K562 (cell line): ENCODE measurements around the gene REG4. TPM values are rescaled to one million over a fixed set of nuclear protein-coding genes. Genes with fewer than 3 reads are reported as not detected.

ENCODE experiments used
- ATAC-seq: fragments of 200-7000 bp; cut with Tn5 transposase; 3 replicates; pipeline ENCODE4 v1.9.1; 2020; ENCODE audit warnings: moderate library complexity
- BruUV-seq: library from RNA; stranded (reverse); fragments of 400-500 nt; replicated peaks from 2 replicates; lab custom pipeline; 2021; lab: Mats Ljungman, UMichigan
- CTCF ChIA-PET: fragments of 300-600 bp; formaldehyde crosslinking; extraction: SDS; loops from one replicate; lab custom pipeline; 2021; ENCODE audit warnings: low intra/inter-chr PET ratio; lab: Yijun Ruan, JAX
- POLR2A ChIA-PET: fragments of 300-600, 350-650 bp; sonication (Branson Sonifier 250); formaldehyde crosslinking; extraction: SDS; loops from one replicate; lab custom pipeline; 2021; ENCODE audit warnings: antibody characterized with exemption, inconsistent platforms; lab: Yijun Ruan, JAX
- DNase-seq, 4 experiments: peaks; one replicate each; pipeline versions ENCODE4 v3.0.0 to v3.0.0-alpha.2; 2011 to 2018; ENCODE audit warnings: low spot score in 3 of 4, mixed read lengths in 3 of 4; ENCODE audit errors: extremely low read depth in 1 of 4
- FAIRE-seq: peaks from 2 replicates; lab custom pipeline; 2011; peaks lifted over from hg19 to GRCh38; lab: Jason Lieb, UNC
- H2AFZ ChIP-seq: 2 replicates; pipeline ENCODE4 v1.6.0; 2011; ENCODE audit warnings: low read depth, low read length, control low read depth, inconsistent platforms
- H3K27ac ChIP-seq: fragments of 200-600 bp; 3 replicates; pipeline ENCODE4 v1.8.0; 2011; ENCODE audit warnings: low read depth, mild to moderate bottlenecking, control low read depth, inconsistent platforms, low read length, moderate library complexity, mixed read lengths; ENCODE audit errors: extremely low read depth
- H3K27me3 ChIP-seq, 2 experiments: fragments of 300-600 bp in 1 of 2; 2 replicates in 1 of 2; 3 replicates in 1 of 2; pipeline versions ENCODE4 v1.6.0 to v1.8.0; 2011; ENCODE audit warnings: inconsistent platforms in 2 of 2, low read length in 2 of 2, mild to moderate bottlenecking in 1 of 2, mixed read lengths in 1 of 2, moderate library complexity in 1 of 2; ENCODE audit not compliant: control insufficient read depth in 2 of 2, insufficient read depth in 2 of 2
- H3K36me3 ChIP-seq: fragments of 300-600 bp; 3 replicates; pipeline ENCODE4 v1.8.0; 2011; ENCODE audit warnings: mild to moderate bottlenecking, low read length, inconsistent platforms; ENCODE audit not compliant: control insufficient read depth, insufficient read depth
- H3K4me1 ChIP-seq, 2 experiments: fragments of 200-600 bp in 1 of 2; replicated peaks in 1 of 2; 2 replicates in 1 of 2; 3 replicates in 1 of 2; pipeline versions ENCODE4 v1.5.1 to v1.8.0; 2011; ENCODE audit warnings: inconsistent platforms in 2 of 2, low read length in 2 of 2, mild to moderate bottlenecking in 1 of 2, mixed read lengths in 1 of 2, moderate library complexity in 1 of 2; ENCODE audit not compliant: control insufficient read depth in 2 of 2, insufficient read depth in 2 of 2
- H3K4me2 ChIP-seq: 2 replicates; pipeline ENCODE4 v1.6.1; 2011; ENCODE audit warnings: low read length, control low read depth, inconsistent platforms, mixed read lengths; ENCODE audit not compliant: insufficient read depth
- H3K4me3 ChIP-seq: fragments of 200-600 bp; sonication (generic), shearing (Covaris generic); 2 replicates; pipeline ENCODE4 v1.5.1; 2016; ENCODE audit warnings: control low read depth, inconsistent platforms
- H3K79me2 ChIP-seq: fragments of 200-600 bp; 3 replicates; pipeline ENCODE4 v1.8.0; 2011; ENCODE audit warnings: low read length, inconsistent platforms; ENCODE audit not compliant: control insufficient read depth, insufficient read depth
- H3K9ac ChIP-seq, 2 experiments: 2 replicates each; pipeline versions ENCODE4 v1.6.0 to v1.6.1; 2011; ENCODE audit warnings: low read depth in 2 of 2, low read length in 2 of 2, control low read depth in 1 of 2, inconsistent platforms in 1 of 2, mild to moderate bottlenecking in 1 of 2, mixed read lengths in 1 of 2; ENCODE audit not compliant: insufficient read depth in 1 of 2
- H3K9me1 ChIP-seq: one replicate; pipeline ENCODE4 v1.6.0; 2011; ENCODE audit warnings: inconsistent platforms, mild to moderate bottlenecking, low read length, moderate library complexity; ENCODE audit not compliant: control insufficient read depth, insufficient read depth
- H3K9me3 ChIP-seq: replicated peaks from 2 replicates; pipeline ENCODE4 v1.5.1; 2011; ENCODE audit warnings: low read depth, low read length, inconsistent platforms; ENCODE audit not compliant: control insufficient read depth, insufficient read depth
- H4K20me1 ChIP-seq: replicated peaks from 2 replicates; pipeline ENCODE4 v1.6.1; 2011; ENCODE audit warnings: low read length, inconsistent platforms, mixed read lengths; ENCODE audit not compliant: control insufficient read depth, insufficient read depth
- AFF1 ChIP-seq, 2 experiments: fragments of 450-650 bp; IDR thresholded peaks; 2 replicates each; pipeline ENCODE4 v1.6.1; 2018; ENCODE audit warnings: mild to moderate bottlenecking in 2 of 2, low read depth in 1 of 2; ENCODE audit not compliant: partially characterized antibody in 2 of 2
- ARID2 ChIP-seq: fragments of 450-650 bp; IDR thresholded peaks from 2 replicates; pipeline ENCODE4 v1.6.1; 2017; ENCODE audit warnings: antibody characterized with exemption, mild to moderate bottlenecking
- ATF2 ChIP-seq: sonication (generic); formaldehyde crosslinking; IDR thresholded peaks from 2 replicates; pipeline ENCODE4 v1.8.1; 2022; ENCODE audit warnings: missing genetic modification reagents
- COPS2 ChIP-seq: fragments of 450-650 bp; conservative IDR thresholded peaks from 2 replicates; pipeline ENCODE4 v1.6.1; 2016; ENCODE audit warnings: mild to moderate bottlenecking, moderate library complexity
- CREBBP ChIP-seq: IDR thresholded peaks from one replicate; pipeline ENCODE4 v1.6.1; 2012; ENCODE audit warnings: low read depth, mild to moderate bottlenecking, control low read depth, inconsistent platforms, low read length
- FUS ChIP-seq: fragments of 200-400 bp; formaldehyde crosslinking; optimal IDR thresholded peaks from 2 replicates; pipeline ENCODE3; 2017; ENCODE audit warnings: low read depth, low read length
- GMEB1 ChIP-seq: fragments of 250-450 bp; sonication (Bioruptor Pico); IDR thresholded peaks from 2 replicates; pipeline ENCODE4 v1.4.0; 2020; ENCODE audit warnings: mild to moderate bottlenecking
- KDM2B ChIP-seq: fragments of 250-450 bp; sonication (Bioruptor Pico); IDR thresholded peaks from 2 replicates; pipeline ENCODE4 v1.8.0; 2021; ENCODE audit warnings: mild to moderate bottlenecking, moderate library complexity
- NBN ChIP-seq: fragments of 450-650 bp; IDR thresholded peaks from 2 replicates; pipeline ENCODE4 v1.6.1; 2016; ENCODE audit warnings: low read depth, mild to moderate bottlenecking
- POLR3G ChIP-seq: IDR thresholded peaks from 2 replicates; pipeline ENCODE4 v1.6.1; 2011; ENCODE audit not compliant: insufficient read length, insufficient replicate concordance; ENCODE audit errors: extremely low read depth
- TCF3 ChIP-seq: sonication (generic); formaldehyde crosslinking; IDR thresholded peaks from 2 replicates; pipeline ENCODE4 v1.4.0; 2020; ENCODE audit warnings: mild to moderate bottlenecking, missing genetic modification reagents
- ZNF12 ChIP-seq: sonication (generic); formaldehyde crosslinking; IDR thresholded peaks from 2 replicates; pipeline ENCODE4 v1.4.0; 2020; ENCODE audit warnings: mild to moderate bottlenecking, missing genetic modification reagents
- ZNF217 ChIP-seq: sonication (generic); formaldehyde crosslinking; IDR thresholded peaks from 2 replicates; pipeline ENCODE4 v1.8.0; 2022; ENCODE audit warnings: mild to moderate bottlenecking, missing genetic modification reagents
- ZNF316 ChIP-seq: fragments of 450-650 bp; IDR thresholded peaks from 2 replicates; pipeline ENCODE4 v1.6.1; 2016
- ZNF354B ChIP-seq: fragments of 250-450 bp; sonication (Bioruptor Pico); IDR thresholded peaks from 2 replicates; pipeline ENCODE4 v1.4.0; 2020
- ZNF717 ChIP-seq: fragments of 250-450 bp; sonication (Bioruptor Pico); IDR thresholded peaks from 2 replicates; pipeline ENCODE4 v1.5.0; 2021
- WGBS: fragments of 100-300 bp; shearing (Covaris generic); methylation state at CpG from one replicate; pipeline ENCODE4 v1.1.6; 2016; ENCODE audit warnings: low coverage, mixed read lengths; ENCODE audit not compliant: insufficient coverage; ENCODE audit errors: missing lambda C conversion rate; 5-methylcytosine and 5-hydroxymethylcytosine counted together
- in situ Hi-C: fragments of 300-500 bp; cut with MboI; formaldehyde crosslinking; loops from 4 replicates; pipeline ENCODE4 v1.15.0; 2018; ENCODE audit warnings: inconsistent platforms, mixed read lengths
- intact Hi-C: fragments of 100-400 bp; cut with micrococcal nuclease; formaldehyde crosslinking; loops from 2 replicates; pipeline ENCODE4 v1.14.2; 2022
- polyA plus RNA-seq, 8 experiments: library from polyadenylated mRNA; depleted of rRNA in 4 of 8; stranded (reverse) in 5 of 8; unstranded in 3 of 8; fragments of >200 nt; fragmentation: Nextera tagmentation in 2 of 8; fragmentation: Illumina TruSeq in 1 of 8; extraction: Ambion mirVana in 2 of 8; extraction: Trizol in 1 of 8; gene quantifications; 2 replicates each; pipeline versions ENCODE4 v1.2.1 to v1.2.3, GENCODE V29; 2011 to 2014; ENCODE audit warnings: inconsistent platforms in 1 of 8, missing spikeins in 1 of 8
- total RNA-seq, 7 experiments: library from RNA; depleted of rRNA in 6 of 7; stranded (reverse); fragments of >200 nt in 6 of 7; fragmentation: Illumina TruSeq in 2 of 7; extraction: Trizol in 2 of 7; gene quantifications; 2 replicates each; pipeline versions ENCODE4 v1.2.1 to v1.2.3, GENCODE V29; 2011 to 2021; ENCODE audit warnings: low replicate concordance in 1 of 7

Gene REG4
- total and polyA plus RNA-seq, 9 of the 15 experiments (the other 6 are each of a cell fraction or from before 2014, with no cell fraction given): not detected

- DNase-seq: no peak
- Histone ChIP-seq H3K4me1 (0 out of 5 replicates have a peak, but pooled peaks cover 0 to 2% of the 10 kb centered on the region in 2 experiments), H4K20me1 (no peaks in the 10 kb centered on the region), H3K9ac (no peak overlapping the region), H3K4me2 (no peak overlapping the region), H3K79me2 (no peaks in the 10 kb centered on the region), H3K27me3 (peaks cover 26 to 28% of the 10 kb centered on the region in 2 experiments), H2AFZ (no peak overlapping the region), H3K9me3 (no peaks in the 10 kb centered on the region), H3K9me1 (no peaks in the 10 kb centered on the region), H3K4me3 (no peak overlapping the region), H3K27ac (no peak overlapping the region), H3K36me3 (no peaks in the 10 kb centered on the region)
- in situ Hi-C loops: no loop called here
- ChIA-PET CTCF (interaction anchor here (1.7 kb wide), 1 partner anchor 64 kb away, joined by 3 read pairs; no protein-coding TSS in a partner anchor), POLR2A (interaction anchor here (0.6 to 1.2 kb wide), 2 partner anchors 14 to 67 kb away, joined by 3 to 5 read pairs; no protein-coding TSS in a partner anchor)
- intact Hi-C loops: no loop called here
- FAIRE-seq: no peak
- 33% methylated on average over 3 of the region's 3 CpGs for WGBS
- TF ChIP-seq CREBBP (no peak), ZNF316 (no peak), NBN (no peak), KDM2B (CRISPR knock-in tag) (no peak), FUS (no peak), ZNF717 (CRISPR knock-in tag) (no peak), ZNF12 (CRISPR knock-in tag) (no peak), ZNF217 (CRISPR knock-in tag) (no peak), ZNF354B (CRISPR knock-in tag) (no peak), POLR3G (no peak), ARID2 (no peak), COPS2 (no peak), AFF1 (IDR thresholded peaks at IDR 0.05; ENCODE audit: low read depth in 1 of 2, partially characterized antibody in 2 of 2) (no peak), TCF3 (CRISPR knock-in tag) (no peak), GMEB1 (CRISPR knock-in tag) (no peak), ATF2 (no peak)
- no peak for ATAC-seq
- BruUV-seq: no TSS peak
Measured at GRCh38 chr1:119808491-119808890, 2.8 kb downstream of the REG4 start.
